Posterior vena cava (tissue), 2 donors: Measurements from ENCODE around the gene NDUFA13. TPM values are rescaled to one million over a fixed set of nuclear protein-coding genes. Genes with fewer than 3 reads are reported as not detected.
A peak's percentile ranks its signal among the peaks of the same experiment; 100 is the strongest.

Source experiments
- DNase-seq: peaks from one replicate; pipeline ENCODE4 v3.0.0-alpha.2; 2020; ENCODE audit warnings: low spot score
- intact Hi-C, 2 donors: fragments of 100-400 bp; cut with DNase I; formaldehyde crosslinking; loops; one replicate each; pipeline versions ENCODE4 v1.14.1 to v1.14.2; 2022 to 2023
- total RNA-seq, 2 donors: library from RNA; stranded (reverse); fragmentation: NEBNext Ultra II Directional; extraction: Animal tissue kit (Norgen Biotek cat#: 25700); gene quantifications; one replicate each; pipeline ENCODE4 v1.2.1, GENCODE V29; 2021
- donor health status: DM: yes; HTN: yes; CAD: no.
- donor health status: DM: yes; HTN: yes; CAD: no.

NDUFA13 gene
- total RNA-seq, 2 donors from 2014 or later = 217 to 248 TPM

- no peak for DNase-seq
- intact Hi-C loops = loop anchor here in 1 of 2 donors (5.0 kb wide), 1 partner anchor 106 kb away; no protein-coding TSS in a partner anchor
Observed at GRCh38 chr19:19487950-19488874, 27.8 kb upstream of the NDUFA13 start.

GRCh38 chr19:19488875-19489690, 26.9 kb upstream of the NDUFA13 start:
- intact Hi-C loops = loop anchor here in 1 of 2 donors (5.0 kb wide), 1 partner anchor 107 kb away; no protein-coding TSS in a partner anchor
- peak; percentile 96 for DNase-seq

- intact Hi-C loops = loop anchor here (5.0 kb wide), 2 partner anchors 108 to 123 kb away; no protein-coding TSS in a partner anchor
- no peak for DNase-seq
Observed at GRCh38 chr19:19489804-19490204, 26.2 kb upstream of the NDUFA13 start.

- intact Hi-C loops = loop anchor here (5.0 kb wide), 1 partner anchor 123 kb away; no protein-coding TSS in a partner anchor
- DNase-seq = peak; percentile 91
Observed at GRCh38 chr19:19490214-19490968, 25.6 kb upstream of the NDUFA13 start.

GRCh38 chr19:19491321-19492025, 24.6 kb upstream of the NDUFA13 start:
- intact Hi-C loops = loop anchor here (5.0 kb wide), 1 partner anchor 124 kb away; no protein-coding TSS in a partner anchor
- DNase-seq = no peak

GRCh38 chr19:19492026-19492610, 23.9 kb upstream of the NDUFA13 start:
- intact Hi-C loops = loop anchor here (5.0 kb wide), 1 partner anchor 125 kb away; no protein-coding TSS in a partner anchor
- no peak for DNase-seq

GRCh38 chr19:19493841-19494546, 22.0 kb upstream of the NDUFA13 start:
- no peak for DNase-seq
- intact Hi-C loops = loop anchor here (5.0 kb wide), 1 partner anchor 127 kb away; no protein-coding TSS in a partner anchor

GRCh38 chr19:19495614-19496603, 20.1 kb upstream of the NDUFA13 start:
- no peak for DNase-seq
- intact Hi-C loops = no loop called here

GRCh38 chr19:19498255-19498991, 17.6 kb upstream of the NDUFA13 start:
- no peak for DNase-seq
- intact Hi-C loops = no loop called here

- DNase-seq = no peak
Observed at GRCh38 chr19:19499272-19499995, 16.6 kb upstream of the NDUFA13 start.

GRCh38 chr19:19500975-19501644, 14.9 kb upstream of the NDUFA13 start:
- DNase-seq = no peak
- intact Hi-C loops = no loop called here

More at GRCh38 chr19:19499272-19499995, 16.6 kb upstream of the NDUFA13 start:
- intact Hi-C loops = no loop called here

GRCh38 chr19:19501798-19502197, 14.2 kb upstream of the NDUFA13 start:
- DNase-seq = no peak
- intact Hi-C loops = no loop called here

- DNase-seq = no peak
- intact Hi-C loops = no loop called here
Observed at GRCh38 chr19:19502281-19502680, 13.7 kb upstream of the NDUFA13 start.

- DNase-seq = no peak
- intact Hi-C loops = no loop called here
Observed at GRCh38 chr19:19502808-19503602, 13.0 kb upstream of the NDUFA13 start.
